Stimulated activated CD4-positive, alpha-beta T cell treated with anti-CD3 and anti-CD28 coated beads, Interleukin-15, amount 100 ng/mL, for 1 hour (primary cell): Measurements from ENCODE around the gene TANC1.
"Not testable (repeated sequence)": the region's sequence is repeated elsewhere in the genome, so short reads cannot be mapped to it uniquely, and the experiment has no call there.

ENCODE experiments used
- DNase-seq, 2 donors: peaks; one replicate each; pipeline ENCODE4 v3.0.0-alpha.2; 2020; ENCODE audit warnings: low read depth in 1 of 2, low spot score in 1 of 2

The TANC1 gene

DNA sequence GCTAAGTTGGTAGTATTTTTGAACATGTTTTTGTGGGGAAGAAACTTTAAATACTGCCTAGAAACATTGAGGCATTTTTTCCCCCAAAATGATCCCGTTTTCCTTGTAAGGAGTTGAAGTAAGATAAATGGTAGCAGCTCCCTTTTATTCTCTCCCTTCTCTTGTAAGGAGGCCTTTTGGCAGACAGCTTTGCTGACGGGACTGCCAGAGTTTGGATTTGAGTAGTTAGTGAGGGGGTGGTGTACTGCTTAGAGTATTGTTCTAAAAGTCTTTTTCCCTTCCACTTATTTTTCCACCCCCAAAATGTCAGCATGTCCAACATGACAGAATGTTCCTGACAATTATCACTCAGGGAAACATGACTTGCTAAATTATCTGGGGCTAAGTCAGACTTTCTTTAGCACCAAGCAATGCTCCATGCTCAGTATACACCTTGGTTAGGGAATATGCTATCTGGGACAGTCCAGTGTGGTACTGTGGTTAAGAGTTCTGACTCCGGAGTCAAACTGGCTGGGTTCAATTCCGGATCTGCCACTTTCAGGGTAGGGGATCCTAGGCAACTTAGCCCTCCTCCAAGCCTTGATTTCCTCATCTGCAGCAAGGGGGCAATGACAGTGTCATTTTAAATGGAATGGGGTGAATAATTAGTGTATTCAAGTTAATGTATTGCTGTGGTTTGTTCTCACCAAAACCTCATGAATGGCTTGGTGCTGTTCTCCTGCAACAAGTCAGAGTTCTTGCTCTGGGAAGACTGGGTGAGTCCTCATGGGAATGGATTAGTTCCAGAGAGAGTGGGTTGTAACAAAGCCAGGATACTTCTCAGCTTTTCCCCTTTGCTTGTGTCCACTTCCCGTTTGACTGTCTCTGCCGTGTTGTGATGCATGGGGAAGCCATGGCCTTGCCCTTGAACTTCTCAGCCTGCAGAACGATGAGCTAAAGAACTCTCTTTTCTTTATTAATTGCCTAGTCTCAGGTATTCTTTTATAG, 116.2 kb downstream of the TANC1 start:
- DNase-seq, result no peak

GRCh38 chr2:159086342-159086741, 117.9 kb downstream of the TANC1 start:
- no peak for DNase-seq

DNA sequence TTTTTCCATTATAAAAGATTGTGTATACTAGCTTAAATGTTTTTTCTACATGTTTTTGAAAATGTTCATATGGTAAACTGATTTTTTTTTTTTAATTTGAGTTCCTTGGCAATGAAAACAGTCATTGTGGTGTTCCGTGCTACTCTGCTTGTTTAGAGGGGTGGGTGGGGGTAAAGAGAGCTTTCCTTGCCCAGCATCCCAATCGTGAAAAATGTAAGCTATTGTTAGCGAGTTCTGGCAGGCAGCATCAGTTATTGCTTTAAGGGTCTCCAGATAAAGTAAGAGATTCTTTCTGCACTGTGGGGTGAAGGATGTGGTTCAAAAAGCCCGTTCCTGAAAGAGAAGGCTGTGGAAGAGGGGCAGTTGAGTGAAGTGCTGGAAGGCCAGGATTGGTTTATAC, 118.4 kb downstream of the TANC1 start:
- DNase-seq, result no peak

GRCh38 chr2:159088906-159089305, 120.5 kb downstream of the TANC1 start:
- no peak for DNase-seq

- no peak for DNase-seq
Measured at GRCh38 chr2:159089543-159089942, 121.1 kb downstream of the TANC1 start.

GRCh38 chr2:159090514-159091201, 122.2 kb downstream of the TANC1 start:
- no peak for DNase-seq

GRCh38 chr2:159091381-159091780, 122.9 kb downstream of the TANC1 start:
- DNase-seq, result no peak

DNA sequence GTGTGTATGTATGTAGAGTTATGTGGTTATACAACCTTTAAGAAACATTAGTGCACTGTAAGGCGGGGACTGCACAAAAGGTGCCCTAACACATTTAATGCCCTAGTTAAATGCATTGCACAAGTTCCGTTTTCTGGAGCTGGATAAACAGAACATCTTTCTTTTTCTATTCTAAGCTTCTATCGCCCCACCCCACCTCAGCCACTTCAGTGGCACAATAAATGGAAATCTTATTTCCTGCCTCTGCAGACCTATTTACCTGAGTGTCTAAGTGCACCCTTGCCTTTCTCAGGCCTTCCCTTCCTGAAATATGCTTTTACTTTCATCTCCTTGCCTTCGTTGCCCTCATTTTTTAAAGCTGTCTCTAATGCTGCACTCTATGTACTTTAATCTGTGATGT, 123.5 kb downstream of the TANC1 start:
- DNase-seq, result no peak

DNA sequence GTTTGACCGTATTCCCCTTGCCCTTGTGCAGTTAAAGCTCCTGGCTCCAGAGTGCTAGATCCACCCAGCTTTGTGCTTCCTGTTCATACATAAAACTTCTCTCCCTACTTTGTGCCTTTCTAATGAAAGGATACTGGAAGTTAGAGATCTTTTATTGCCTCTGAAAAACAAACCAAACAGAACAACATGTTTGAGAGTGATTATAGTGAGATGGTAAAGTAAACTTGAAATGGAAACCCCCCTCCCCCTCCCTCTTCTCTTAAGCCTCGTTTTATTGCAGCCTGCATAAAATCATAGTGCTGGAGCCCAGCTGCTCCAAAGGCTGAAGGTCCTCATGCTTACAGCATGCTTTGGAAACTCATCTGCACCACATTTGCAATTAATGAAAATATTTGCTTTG, 125.1 kb downstream of the TANC1 start:
- DNase-seq, result no peak

DNA sequence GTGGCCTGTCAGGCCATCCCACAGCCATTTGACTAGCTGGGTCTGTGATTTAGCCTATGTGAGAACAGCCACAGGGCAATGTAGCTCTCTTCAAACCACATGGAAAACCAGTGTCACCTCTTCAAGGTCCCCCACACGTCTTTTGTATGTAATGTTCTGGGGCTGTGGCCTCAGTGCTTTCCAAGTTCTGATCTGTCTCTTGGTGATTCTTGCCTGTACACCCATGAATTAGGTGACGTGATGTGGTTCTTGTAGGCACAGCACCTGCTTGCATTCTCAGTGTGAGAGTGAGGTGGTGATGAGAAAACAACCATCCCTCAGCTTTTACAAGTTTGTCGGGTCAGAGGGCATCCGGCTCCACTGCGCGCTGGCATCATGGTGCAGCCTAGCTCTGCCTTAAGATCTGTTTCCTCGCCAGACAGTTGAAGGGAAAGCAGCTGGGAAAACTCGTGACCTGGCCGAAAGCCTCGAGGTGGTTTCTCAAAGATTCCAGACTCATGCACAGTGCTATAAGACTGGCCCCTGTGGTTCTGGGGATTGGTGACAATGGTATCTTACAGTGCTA, 125.8 kb downstream of the TANC1 start:
- no peak for DNase-seq

DNA sequence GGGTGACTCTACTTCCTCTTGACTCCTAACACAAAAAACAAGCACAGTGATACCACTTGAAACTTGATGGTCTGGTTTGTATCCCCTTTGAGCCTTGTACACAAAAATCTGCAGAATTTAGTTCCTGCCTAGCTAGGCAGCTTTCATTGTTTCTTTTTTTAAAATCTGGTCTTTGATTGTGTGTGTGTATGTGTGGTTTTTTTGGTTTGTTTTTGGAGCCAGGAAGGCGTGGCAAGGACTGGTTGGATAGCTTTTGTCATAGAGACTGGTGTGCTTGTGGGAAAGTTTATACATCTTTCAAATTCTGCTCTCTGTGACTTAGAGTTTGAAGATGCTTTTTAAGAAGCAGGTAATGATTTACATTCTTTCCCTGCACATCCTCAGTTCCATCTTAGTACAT, 127.4 kb downstream of the TANC1 start:
- no peak for DNase-seq

DNA sequence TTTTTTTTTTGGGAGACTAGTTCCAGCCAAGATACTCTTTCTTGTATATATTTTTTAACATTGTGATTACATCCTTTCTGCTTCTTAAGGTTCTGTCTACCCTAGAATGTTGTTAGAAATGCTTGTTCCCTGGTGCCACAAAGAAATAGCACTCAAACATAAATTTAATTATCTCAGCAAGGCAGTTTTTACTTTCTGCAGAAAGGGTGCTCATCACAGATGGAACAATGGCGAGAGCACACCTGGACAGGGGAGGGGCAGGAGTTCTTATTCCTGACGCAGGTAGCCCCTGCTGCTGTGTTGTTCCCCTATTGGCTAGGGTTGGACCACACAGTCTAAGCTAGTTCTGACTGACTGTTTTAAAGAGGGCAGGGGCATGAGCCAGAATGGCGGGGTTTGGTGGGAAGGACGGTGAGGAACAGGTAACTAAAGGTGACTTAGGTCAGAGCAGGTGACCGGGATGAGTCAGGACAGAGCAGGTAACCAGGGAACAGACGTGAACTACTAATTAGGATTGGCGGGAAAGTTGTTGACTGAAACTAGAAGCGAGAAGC, 127.9 kb downstream of the TANC1 start:
- not testable (repeated sequence) for DNase-seq

DNA sequence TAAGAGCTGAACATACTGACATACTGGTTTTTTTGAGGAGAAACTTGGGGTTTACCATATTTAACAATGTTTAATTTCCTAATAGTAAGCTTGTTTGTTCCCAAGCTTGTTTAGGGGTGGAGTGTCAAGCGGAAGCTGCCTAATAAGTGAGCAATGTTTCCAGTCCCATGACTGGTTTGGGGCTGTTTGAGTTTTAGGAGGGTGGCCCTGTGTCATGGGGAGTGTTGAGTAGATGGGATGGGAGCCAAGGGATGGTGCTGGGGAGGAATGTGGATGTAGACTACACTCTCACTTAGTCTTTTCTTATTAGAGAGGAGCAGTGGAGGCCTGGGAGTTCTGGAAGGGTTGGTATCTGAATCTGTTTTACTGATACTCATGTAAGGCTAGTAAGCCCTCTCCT, 128.5 kb downstream of the TANC1 start:
- DNase-seq, result no peak

DNA sequence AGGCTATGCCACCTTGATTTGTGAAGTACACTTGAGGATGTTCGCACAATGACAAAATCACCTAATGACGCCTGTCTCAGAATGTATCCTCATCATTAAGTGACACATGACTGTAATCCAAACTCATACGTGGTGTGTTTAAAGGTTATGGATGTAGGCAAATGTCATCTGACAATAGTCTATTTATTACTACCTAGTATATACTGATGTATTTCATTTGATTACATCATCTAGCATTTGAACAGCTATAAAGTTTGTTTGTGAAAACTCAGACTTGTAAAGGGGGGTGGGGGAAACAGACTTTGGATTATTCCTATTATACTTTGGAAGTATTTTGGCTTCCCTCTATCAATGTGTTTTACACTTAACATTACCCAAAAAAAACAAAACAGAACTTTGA, 129.9 kb downstream of the TANC1 start:
- no peak for DNase-seq

DNA sequence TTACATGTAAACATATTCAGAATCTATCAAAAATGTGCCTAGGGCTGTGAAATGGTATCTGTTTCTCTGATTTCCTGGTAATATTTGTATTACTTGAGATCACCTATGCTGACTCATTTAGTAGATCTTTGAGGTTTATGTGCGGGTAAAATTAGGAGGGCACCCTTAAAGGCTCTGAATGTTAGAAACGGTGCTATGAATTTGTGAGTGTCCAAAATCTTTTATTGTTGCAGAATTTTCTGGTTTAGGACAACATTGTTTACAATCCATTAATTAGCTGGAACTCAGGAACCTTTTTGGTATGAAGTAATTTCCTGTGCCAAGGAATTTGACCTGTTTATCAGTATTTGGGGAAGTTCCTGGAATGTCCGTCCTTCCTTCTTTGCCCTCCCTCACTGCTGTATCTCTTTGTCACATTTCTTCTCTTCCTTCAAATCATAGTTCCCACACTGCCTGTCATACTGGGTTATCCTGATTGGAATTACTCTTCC, 130.5 kb downstream of the TANC1 start:
- DNase-seq, result no peak

DNA sequence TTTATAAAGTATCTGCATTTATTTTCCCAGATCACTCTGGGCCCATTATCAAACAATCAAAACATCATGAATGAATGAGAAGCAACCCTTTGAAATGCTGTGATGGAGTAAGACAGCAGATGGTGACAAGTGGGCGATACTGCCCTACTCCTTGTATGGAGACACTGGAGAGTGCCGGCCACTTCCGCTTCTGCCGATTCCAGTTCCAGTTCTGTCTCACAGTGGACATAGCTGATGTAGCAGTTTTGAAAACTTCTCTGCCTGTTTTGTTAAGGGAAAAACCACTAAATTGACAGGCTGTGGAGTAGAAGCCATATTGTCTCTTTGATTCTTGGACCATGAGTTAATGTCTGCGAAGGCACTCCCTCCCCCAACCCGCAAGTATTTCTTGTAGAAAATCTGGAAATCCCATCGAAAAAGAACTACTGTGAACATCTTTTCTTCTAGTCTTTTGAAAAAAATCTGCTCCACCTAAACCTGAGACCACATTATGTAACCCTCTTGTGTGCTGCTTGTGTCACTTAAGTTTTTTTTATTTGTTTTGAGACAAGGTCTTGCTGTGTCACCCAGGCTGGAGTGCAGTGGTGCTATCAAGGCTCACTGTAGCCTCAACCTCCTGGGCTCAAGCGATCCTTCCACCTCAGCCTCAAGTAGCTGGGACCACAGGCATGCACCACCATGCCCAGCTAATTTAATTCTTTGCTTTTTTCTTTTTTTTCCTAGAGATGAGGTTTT, 133.5 kb downstream of the TANC1 start:
- DNase-seq, result no peak

DNA sequence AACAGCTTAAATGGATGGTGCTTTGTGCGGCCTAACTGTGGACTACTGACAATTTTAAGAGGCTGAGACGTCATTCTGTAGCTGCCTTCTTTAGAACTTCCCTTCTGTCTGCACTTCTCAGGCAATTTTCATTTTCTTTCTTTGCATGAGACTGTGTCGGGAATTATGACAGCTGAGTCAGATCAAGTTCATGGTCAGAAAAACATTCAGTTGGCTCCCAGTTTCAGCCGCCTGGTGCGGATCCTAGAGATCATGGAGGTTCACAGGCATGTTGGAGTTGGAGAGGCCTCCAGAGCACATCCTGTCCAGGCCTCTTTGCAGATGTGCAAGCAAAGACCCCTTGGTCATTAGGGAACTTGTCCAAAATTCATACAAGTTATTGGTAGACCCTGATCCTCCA, 135.0 kb downstream of the TANC1 start:
- no peak for DNase-seq

DNA sequence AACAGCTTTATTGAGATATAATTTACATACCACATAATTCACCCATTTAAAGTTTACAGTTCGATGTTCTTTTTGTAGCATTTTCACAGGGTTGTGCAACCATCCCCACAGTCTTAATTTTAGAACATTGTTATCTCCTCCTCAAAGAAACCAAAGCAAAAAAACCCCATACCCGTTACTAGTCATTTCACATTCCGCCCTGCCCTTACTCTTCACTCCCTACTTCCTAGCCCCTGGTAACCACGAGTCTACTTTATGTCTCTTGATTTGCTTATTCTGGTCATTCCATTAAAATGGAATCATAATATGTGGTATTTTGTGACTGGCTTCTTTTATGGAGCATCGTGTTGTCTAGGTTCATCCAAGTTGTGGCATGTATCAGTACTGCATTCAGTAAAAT, 137.7 kb downstream of the TANC1 start:
- no peak for DNase-seq

DNA sequence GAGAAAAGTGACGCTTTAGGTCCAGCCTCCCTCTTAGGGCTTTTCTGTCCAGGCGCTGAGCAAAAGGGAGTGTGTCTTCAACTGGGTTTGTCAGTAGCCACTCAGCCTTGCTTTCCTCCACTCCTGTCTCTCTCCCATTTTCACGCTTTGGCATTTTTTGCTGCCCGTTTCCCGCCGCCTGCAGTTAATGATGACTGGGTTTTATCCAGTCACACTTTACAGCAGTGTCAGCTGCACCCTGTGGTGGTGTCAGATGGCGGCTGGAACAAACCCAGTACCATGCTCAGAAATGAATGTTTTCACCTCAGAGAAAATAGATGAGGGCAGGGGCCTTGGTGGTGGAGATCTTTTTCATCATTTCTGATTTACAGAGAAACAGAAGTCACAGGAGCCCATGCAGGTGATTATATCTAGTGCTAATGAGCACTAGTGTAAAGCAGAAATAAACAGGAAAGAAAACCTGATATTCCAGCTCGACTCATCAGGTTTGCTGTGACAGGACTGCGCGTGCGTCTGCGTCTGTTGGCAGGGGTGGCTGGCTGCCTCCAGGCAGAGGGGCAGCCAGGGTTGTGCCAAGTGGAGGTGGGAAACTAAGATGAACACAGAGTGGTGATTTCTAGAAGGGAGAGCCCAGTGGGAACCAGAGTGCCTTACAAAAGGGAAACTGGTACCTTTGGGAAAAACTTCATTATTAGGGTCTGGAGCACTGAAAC, 139.9 kb downstream of the TANC1 start:
- no peak for DNase-seq

DNA sequence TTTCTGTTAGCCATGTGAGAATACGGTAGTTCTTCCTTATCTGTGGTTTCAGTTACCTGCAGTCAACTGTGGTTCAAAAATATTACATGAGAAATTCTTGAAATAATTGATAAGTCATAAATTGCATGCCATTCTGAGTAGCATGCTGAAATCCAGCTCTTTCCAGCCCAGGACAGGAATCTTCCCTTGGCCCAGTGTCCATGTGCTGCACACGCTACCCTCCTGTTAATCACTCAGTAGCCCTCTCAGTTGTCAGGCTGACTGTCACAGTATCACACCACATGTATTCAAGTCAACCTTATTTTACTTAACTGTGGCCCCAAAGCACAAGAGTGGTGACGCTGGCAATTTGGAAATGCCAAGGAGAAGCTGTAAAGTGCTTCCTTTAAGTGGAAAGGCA, 141.1 kb downstream of the TANC1 start:
- DNase-seq, result no peak
